HG03039 (cell line): ENCODE results near the gene CMSS1.

Experiments used
- ATAC-seq: cut with Tn5 transposase; IDR thresholded peaks from one replicate; pipeline ENCODE4 v1.9.1; 2021; ENCODE audit warnings: mild to moderate bottlenecking, moderate library complexity; ENCODE audit not compliant: unreplicated experiment

CMSS1 gene

DNA sequence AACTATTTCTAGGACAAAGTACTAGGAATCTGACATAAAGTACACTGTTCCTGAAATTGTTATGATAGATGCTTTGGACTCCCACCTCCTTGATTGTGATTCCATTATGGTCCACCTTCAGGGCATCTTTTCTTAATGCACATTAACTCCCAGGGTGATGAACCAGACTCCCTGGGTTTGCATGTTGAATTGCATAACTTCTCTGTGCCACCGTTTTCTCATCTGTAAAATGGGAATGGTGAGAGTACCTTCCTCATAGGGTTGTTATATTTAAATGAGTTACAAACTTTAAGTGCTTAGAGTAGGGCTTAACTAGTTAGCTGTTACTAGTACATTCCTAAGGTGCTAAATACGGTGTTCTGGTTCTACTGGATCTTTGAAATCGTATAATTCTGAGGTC lies 81.9 kb downstream of the CMSS1 start:
- ATAC-seq = no peak

DNA sequence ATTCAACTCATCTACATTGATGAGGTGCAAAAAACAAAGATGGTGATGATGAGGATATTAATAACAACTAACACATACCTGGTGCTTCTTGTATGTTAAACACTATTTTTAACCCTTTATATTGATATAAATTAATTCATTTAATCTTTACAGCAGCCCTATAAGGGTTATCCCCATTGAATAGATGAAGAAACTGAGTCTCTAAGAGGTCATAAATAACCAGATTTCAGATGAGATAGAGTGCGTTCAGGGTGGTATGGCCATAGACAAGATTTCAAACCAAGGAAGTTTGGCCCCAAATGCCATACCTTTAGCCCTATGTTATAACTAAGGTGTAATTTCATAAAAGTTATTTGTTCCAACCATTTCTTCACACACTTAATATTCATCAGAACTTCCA lies 82.6 kb downstream of the CMSS1 start:
- no peak for ATAC-seq

DNA sequence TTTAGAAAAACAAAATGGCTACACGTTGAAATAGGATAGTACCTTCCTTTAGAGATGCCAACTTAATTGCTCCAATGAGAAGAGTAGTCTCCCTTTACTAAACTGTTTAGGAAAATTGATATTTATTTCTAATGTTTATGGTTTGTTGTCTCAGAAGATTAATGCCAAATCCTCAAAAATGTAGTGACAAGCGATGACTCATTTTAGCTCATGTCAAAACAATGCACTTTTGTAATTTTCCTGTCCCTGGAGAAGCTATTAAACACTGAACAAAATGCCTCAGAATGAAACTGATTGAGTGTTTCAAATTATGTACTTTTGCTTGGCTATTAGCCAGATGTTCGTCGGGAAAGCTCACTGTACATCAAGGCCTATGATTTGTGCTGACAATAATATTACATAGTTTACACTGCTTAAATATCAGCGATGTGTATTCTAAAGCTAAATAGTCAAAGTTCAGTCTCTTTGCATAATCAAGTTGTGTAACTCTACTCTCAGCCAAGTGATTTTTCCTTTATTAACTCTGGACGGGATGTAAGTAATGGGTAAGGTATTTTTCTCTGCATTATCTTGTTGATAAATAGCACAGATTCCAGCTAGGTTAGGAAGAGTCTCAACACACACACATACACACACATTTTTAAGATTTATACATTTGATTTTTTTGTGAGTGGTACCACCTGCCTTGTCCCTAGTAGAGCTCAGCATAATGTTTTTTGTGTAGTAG lies 83.7 kb downstream of the CMSS1 start:
- no peak for ATAC-seq

DNA sequence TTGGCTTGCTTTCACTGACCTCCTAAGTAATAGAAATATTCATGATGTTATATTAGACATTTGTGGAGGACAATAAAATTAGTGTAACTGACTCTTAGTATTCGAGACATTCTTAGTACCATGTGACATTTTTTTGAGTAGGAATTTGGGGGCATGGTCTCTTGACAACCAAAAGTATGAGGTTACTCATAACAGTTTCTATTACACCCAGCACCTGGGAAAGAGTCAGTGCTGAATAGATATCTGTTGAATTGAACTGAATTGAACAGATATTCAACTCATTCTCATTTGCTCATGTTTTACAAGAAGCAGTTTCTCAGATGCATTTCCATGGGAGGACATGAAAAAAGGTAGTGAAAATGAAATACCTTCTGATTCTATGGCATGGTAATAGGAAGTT lies 84.4 kb downstream of the CMSS1 start:
- no peak for ATAC-seq

DNA sequence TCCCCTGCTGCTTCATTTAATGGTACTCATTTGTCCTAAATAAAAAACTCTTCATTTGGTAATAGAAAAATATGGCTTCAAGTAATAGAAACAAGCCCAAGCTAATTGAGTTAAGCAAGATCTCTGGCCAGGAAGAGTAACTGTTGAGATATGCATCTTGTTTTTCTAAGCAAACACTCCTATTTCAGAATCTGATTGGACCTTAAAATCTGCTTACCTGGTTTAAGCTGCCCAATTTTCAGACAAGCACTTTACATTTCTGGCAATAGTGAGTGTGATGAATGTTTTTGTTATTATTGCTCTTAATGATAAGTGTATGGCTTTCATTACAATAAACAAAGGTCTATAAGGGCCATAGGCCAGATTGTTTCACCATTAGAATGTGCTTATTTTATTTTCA lies 86.2 kb downstream of the CMSS1 start:
- ATAC-seq = no peak

DNA sequence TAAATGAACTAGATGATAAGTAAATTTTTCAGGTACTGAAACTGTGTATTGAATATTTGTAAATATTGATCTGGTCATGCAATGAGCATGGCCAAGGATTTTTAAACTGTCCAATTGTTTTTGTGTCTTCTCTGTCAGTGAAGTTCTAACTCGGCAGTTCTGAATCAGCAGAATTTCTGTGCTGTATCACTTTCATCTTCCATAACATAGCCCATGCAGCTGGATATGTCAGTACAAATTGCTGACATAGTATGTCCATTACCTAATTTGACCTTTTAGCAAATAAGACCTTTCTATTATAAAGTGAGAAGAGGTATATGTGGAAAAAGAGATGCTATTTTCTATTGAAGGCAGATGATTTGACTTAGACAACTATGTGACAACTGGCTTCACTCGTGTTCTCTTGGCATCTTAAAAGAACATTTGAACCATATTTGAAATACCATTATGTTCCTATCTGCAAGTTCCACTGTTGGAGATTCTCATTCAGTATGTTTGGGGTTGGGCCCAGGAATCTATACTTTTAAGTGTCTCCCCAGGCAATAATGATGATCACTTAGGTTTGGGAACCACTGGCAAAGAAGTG lies 90.4 kb downstream of the CMSS1 start:
- no peak for ATAC-seq

DNA sequence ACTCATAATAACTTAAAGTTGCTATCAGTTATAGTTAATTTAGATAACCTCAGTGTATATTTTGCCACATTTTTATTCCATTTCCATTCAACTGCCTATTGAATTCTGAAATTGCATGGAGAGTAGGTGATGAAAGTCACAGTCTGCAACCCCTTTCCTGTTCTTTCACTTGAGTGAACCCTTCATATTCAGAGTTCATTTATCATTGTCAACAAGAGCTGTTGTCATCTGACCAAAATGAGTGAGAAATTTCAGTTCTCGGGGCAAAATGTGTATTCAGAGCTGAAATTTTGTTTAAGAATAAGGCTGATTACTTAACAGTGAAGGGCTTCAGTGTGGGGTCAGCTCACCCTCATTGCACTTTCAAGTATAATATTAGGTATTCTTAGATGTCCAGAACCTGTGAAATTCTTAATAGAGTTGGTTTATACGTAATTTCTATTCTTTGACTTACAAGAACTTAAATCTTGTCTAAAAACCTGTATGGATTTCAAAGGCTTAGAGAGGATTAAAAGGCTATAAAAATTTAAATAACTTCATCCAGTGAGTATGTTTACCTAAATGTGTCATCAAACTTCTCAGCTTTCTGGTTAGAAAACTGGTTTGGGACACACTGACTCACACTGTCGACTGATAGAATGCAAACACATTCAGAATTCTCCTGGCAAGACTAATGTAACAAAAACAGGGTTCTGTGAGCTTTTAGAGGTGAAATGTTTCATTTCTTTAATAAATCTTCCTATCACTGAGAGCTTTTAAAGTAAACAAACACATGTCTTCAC lies 92.2 kb downstream of the CMSS1 start:
- no peak for ATAC-seq

DNA sequence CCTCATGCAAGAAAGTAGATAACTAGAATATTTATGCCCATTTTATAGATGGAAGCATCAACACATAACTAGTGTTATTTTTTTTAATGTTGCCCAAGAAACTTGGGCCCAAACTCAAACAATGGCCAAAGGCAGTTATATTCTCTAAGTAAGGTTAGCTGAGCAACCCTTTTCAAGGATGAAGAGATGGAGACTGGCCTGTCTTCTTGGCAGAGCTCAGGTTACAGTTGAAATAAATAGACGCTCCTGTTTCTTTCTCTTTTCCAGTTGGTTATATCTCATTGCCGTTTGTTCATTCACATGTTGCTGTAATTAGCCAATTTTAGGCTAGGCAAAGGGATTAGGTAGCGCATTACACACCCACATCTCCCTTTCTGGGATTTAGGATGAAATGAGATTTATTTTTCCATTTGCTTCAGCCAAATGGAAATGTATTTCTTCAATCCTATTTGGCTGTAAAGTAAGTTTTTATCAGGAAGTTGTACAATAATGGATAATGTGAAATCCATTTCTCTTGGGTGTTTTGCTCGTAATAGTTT lies 93.2 kb downstream of the CMSS1 start:
- ATAC-seq = no peak

DNA sequence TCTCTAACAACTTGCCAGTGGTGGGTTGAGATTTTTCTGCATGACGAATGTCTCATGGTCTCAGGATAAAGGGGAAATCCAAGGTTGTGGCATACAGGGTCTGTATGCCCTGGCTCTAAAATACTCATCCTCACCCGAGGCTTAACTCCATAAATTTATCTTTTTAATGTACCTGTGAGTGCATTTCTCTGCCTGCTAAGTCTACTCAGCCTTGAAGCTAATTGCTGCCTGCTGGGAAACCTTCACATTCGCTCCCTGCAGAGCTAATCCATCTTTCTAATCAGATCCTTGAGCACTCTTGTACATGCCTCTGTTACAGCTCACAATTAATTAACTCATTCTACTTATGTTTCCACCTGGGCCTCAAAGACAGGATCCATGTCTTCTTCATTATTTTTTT lies 93.8 kb downstream of the CMSS1 start:
- ATAC-seq = no peak

DNA sequence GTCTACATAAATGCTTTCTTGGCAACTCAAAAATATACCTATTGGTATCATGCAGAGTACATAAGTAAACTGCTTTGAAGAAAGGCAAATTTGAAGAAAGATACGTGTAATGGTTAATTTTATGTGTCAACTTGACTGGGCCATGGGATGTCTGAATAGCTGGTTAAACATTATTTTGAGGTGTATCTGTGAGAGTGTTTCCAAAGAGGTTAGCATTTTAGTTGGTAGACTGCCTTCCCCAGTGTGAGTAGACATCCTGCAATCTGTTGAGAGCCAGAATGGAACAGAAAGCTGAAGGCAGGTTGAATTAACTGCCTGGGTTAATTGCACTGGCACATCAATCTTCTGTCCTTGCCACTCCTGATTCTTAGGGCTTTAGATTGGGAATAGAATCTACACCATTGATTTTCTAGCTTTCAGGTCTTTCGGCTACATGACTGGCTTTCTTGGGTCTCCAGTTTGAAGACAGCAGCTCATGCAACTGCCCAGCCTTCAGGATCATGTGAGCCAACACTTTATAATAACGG lies 98.3 kb downstream of the CMSS1 start:
- ATAC-seq = no peak

DNA sequence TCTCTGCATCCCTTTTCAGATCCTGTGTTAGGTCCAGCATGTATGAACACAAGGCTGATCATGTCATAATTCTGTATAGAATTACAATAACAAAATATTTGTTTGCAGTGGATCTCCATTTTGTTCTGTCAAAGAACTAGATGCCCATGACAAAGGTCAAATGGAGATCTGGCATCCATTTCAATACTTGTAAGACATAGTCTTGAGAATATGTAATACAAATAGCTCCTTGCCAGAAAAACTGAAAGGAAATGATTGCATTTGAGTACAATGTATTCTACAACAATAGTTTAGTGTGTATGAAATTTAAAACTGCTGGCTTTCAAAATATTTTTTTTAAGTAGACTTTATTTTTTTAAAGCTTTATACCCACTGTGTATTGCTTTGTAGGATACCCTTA lies 101.1 kb downstream of the CMSS1 start:
- no peak for ATAC-seq

DNA sequence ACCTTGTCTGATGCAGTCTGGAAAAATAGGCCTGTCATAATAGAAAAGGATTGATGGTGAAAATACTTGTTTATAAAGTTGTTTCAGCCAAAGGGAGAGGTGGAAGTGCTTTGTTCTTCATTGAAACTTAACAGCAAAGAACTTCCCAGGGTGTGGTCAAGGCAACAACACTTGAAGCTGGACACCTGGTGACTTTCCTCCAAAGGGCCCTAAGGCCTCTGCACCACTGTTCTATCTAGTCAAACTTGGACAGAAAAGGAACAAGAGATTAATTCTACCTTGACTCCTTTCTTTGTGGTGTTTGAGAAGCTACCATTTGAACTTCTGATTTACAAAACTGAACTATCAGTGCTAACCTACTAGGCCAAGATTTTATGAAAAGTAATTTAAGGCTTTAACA lies 102.0 kb downstream of the CMSS1 start:
- ATAC-seq = no peak

DNA sequence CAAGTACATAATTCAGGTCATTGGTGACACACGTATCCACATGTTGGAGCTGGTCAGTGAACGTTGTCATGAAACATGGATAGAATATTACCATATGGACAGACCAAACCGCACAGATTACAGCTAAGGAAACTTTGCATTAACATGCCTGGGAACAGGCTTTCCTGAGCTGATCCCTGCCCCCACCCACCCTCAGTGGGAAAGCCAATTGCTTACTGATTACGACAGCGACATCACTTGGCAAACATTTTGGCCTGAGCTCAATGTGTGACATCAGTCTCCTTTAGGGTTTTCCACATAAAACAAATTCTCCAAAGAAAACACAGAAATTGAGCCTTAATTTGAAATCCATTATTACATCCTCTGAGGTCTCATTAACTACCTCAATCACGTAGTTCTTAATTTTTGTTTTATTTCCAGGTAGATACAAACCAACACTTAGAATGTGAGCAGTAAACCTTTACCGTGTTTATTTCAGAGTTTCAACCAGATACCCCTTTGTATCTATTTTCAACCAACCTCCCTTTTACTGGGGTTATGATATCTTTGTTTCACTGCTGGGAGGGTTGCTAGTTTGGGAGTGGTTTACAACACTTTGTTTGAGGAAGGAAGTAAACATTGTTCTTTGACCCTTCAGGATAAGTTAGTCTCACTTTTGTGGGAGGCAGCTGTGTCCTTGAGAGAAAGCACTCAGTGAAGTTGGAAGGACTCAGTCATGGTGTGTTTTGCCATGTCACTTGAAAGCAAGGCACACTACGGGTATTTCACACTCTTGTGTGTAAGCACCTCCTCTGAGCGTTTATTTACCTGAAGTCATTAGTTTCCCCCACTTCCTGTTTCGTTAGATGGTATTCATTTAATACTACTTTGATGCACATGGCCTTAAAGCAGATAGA lies 103.1 kb downstream of the CMSS1 start:
- no peak for ATAC-seq

DNA sequence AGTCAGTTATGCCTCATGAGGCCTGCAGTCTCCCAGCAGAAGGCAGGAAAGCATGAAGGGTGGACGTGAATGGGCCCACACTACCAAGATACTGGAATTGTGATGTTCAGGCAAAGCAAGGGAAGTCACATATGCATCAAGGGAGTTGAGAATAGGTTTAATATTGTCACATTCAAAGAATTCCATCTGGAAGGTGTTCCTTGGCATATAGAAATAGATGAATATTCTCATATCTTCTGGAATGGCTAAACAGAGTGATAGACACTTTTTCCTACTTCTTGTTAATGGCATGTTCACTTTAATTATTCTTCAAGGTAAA lies 103.7 kb downstream of the CMSS1 start:
- no peak for ATAC-seq

DNA sequence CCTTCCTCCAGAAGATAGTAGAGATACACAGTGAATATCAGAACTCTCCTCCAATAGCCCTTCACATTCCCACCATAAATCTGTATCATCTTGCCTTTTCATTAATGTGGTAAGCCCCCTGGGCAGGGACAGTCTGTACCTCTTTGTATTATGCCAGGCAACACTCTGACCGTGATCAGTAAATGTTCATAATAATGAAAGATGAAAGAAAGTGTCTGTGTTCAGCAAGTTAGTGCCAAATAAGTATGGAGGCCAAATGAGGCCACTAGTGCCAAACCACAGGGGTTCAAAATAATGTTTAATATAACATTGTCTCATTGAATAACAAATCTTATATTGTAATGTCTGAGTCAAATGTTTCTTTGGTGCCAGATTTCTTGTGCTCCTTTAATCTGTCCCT lies 104.3 kb downstream of the CMSS1 start:
- ATAC-seq = no peak

DNA sequence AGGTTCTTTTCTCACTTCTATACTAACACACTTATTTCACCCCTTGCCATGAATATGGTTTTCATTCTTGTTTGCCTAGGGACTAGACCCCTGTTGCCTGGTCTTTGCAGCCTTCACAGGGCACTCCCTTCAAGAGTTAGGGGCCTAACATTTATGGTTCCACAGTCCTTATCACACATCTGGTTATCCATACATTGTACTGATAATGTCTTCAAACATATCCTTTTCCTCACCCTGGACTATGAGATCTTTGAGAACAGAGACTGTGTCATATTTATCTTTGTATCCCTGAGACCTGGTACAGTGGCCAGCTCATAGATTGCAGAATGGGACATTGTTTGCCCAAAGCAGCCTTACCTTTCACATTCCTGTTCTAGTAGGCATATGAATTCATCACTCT lies 106.2 kb downstream of the CMSS1 start:
- no peak for ATAC-seq

DNA sequence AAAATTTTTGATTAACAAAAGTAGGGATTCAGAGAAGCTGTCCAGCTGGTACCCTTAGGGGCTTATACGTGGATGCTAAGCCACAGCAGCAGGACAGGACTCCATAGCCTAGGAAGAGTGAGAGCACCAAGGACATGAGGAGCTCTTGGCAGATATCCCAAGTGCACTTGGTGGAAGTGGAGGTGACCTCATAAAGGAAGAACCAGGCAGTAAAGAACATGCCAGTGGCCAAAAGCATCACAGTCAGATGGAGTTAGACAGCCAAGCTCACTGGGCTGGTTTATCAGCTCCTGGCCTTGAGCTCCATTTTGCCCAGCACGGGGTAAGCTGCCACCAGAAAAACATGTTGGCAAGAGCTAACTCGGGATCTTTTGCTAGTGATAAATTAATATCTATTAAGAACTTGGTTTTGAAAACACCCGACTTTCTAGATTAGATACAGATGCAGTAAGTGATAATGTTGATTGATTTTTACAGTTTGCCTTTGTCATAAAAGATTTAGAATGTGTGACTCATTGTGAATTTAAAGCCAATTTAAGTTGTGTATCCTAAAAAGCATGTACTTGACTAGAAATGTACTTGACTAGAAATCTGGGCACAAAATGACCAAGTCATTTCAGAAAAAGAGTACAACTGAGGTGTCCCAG lies 108.0 kb downstream of the CMSS1 start:
- no peak for ATAC-seq

DNA sequence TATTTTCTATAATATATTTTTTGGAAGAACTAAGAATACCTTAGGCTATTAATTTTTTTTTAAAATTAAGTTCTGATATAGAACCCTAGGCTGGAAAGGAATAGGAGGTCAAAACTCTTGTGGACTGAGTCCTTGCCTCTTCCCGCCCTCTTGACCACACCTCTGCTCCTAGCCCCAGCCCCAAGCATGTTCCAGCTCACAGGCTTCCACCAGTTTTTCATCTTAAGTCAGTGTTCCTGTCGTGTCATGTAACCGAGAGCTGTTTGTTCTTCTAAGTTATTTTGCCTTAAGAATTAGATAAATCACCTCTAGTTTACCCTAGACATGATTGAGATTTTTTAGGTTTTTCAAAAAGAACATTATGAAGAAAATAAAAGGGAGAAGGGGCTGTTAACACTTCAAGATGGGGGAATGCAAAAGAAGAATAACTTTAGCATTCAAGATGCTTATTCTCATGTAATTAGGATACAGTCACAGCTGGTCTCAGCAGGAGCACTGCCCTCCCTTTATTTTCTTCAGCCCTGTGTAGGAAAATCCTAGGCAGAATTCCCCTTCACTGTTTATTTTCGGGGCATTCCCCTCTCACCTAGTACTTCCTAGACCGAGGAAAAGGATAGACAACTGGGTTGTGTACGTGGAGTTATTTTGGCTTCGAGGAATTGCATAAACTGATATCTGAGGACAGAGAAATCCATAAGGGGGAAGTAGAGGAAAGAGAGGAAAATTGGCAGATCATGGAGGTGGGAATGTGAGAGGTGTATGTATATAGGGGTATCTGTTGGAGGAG lies 110.2 kb downstream of the CMSS1 start:
- ATAC-seq = no peak
